Measurements from ENCODE around the gene MUTYH.

GRCh38 chr1:45314266-45314665 lies 26.0 kb downstream of the MUTYH start:
- TF ChIP-seq CTCF (IDR thresholded peaks at IDR 0.05) (no peak), EP300 (IDR thresholded peaks at IDR 0.05) (no peak)

All from upper lobe of left lung (tissue), 4 donors.